Activated effector memory CD4-positive, alpha-beta T cell treated with Interleukin-2 at 50 U/mL for 16 hours (primary cell): ENCODE data around the gene IL12B.
"Not testable (repeated sequence)": the region's sequence is repeated elsewhere in the genome, so short reads cannot be mapped to it uniquely, and the experiment has no call there.

ENCODE experiments used
- DNase-seq: peaks from one replicate; pipeline ENCODE4 v3.0.0-alpha.2; 2020

IL12B gene

GRCh38 chr5:159290741-159291140, 39.5 kb downstream of the IL12B start:
- DNase-seq: no peak

- no peak for DNase-seq
Measured at GRCh38 chr5:159286420-159287035, 43.8 kb downstream of the IL12B start.

- DNase-seq: no peak
Measured at GRCh38 chr5:159274676-159275075, 55.6 kb downstream of the IL12B start.

GRCh38 chr5:159273923-159274322, 56.4 kb downstream of the IL12B start:
- no peak for DNase-seq

- no peak for DNase-seq
Measured at GRCh38 chr5:159269723-159270122, 60.6 kb downstream of the IL12B start.

- not testable (repeated sequence) for DNase-seq
Measured at GRCh38 chr5:159266764-159267163, 63.5 kb downstream of the IL12B start.
